H1 (cell line): ENCODE measurements around the gene THADA. TPM values are rescaled to one million over a fixed set of nuclear protein-coding genes. Genes with fewer than 3 reads are reported as not detected.

ENCODE experiments used
- ATF2 ChIP-seq: IDR thresholded peaks from 2 replicates; pipeline ENCODE4 v1.6.1; 2012; ENCODE audit warnings: low read length, inconsistent platforms
- BACH1 ChIP-seq: IDR thresholded peaks from 2 replicates; pipeline ENCODE4 v1.6.1; 2012; ENCODE audit warnings: low read length, improper control_type of control experiment
- EZH2 ChIP-seq: fragments of 200-600 bp; sonication (generic); IDR thresholded peaks from 2 replicates; pipeline ENCODE4 v1.7.1; 2012; ENCODE audit warnings: low read depth, mild to moderate bottlenecking, moderate library complexity, low read length, inconsistent platforms; ENCODE audit not compliant: severe bottlenecking
- GABPA ChIP-seq: IDR thresholded peaks from 2 replicates; pipeline ENCODE4 v1.6.1; 2011; ENCODE audit warnings: mild to moderate bottlenecking, low read length, moderate library complexity, borderline replicate concordance; ENCODE audit not compliant: insufficient read depth
- SIRT6 ChIP-seq: IDR thresholded peaks from one replicate; pipeline ENCODE4 v1.7.1; 2012; ENCODE audit warnings: low read length, inconsistent platforms
- polyA plus RNA-seq, 7 experiments: library from polyadenylated mRNA; depleted of rRNA in 3 of 7; stranded (reverse) in 5 of 7; unstranded in 2 of 7; fragments of >200 nt in 5 of 7; fragments of 200-250 nt in 2 of 7; gene quantifications; 1 replicate in 5 of 7; 2 replicates in 1 of 7; 4 replicates in 1 of 7; pipeline versions ENCODE4 v1.2.1 to v1.2.3, GENCODE V29; 2011 to 2013; ENCODE audit warnings: missing spikeins in 2 of 7, mixed read lengths in 2 of 7
- total RNA-seq: library from RNA; stranded (reverse); fragmentation: NEBNext Ultra II Directional; extraction: Animal tissue kit (Norgen Biotek cat#: 25700); gene quantifications from 2 replicates; pipeline ENCODE4 v1.2.1, GENCODE V29; 2021
- TF ChIP-seq, protein P1 (sequence below): fragments of 300-600 bp; sonication (generic); IDR thresholded peaks from 2 replicates; pipeline ENCODE4 v1.7.1; 2012; ENCODE audit warnings: low read length, moderate library complexity, mild to moderate bottlenecking, inconsistent platforms; ENCODE audit not compliant: insufficient replicate concordance

The THADA gene
- total and polyA plus RNA-seq, 2 of the 8 experiments (the other 6 are each of a cell fraction or from before 2014, with no cell fraction given): 22.4 to 26.8 TPM

DNA sequence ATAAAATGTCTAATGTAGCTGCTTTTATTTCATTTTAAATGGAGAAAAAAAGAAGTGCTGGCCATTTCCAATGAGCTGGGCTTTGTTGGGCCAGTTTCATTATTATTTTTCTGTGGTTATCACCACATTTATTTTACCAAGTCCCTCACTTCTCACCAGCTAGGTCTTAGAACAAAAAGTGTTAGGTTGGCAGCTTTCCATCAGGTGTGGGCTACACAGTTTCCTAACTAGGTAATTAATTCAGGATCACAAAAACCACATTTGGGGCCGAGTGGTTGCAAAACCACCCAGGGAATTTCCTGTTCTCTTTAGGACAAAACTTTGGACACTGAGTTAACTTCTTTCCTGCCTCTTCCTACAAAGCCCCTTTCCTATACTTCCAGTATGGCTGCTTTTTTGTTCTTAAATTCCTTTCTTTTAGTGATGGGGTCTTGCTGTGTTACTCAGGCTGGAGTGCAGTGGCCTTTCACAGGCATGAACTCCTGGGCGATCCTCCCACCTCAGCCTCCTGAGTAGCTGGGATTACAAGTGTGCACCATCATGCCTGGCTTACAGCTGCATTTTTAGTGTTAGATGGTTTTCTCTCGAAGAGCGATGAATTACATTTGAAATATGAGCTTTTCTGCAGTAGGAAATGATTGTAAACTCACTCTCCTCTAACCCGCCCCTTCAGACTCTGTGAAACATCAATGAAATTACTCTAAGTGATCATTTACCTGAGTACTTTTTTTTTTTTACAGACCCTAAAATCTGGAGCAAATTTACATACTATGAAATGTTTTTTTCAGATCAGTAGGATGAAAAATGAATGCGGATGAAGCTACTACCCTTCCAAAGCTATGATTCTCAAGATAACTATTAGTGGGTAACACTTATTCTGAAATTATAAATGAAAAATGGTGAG lies 366.8 kb downstream of the THADA start (continued):
- TF ChIP-seq EZH2: no peak
- TF ChIP-seq ATF2: no peak
- TF ChIP-seq BACH1: no peak
- TF ChIP-seq, protein P1, sequence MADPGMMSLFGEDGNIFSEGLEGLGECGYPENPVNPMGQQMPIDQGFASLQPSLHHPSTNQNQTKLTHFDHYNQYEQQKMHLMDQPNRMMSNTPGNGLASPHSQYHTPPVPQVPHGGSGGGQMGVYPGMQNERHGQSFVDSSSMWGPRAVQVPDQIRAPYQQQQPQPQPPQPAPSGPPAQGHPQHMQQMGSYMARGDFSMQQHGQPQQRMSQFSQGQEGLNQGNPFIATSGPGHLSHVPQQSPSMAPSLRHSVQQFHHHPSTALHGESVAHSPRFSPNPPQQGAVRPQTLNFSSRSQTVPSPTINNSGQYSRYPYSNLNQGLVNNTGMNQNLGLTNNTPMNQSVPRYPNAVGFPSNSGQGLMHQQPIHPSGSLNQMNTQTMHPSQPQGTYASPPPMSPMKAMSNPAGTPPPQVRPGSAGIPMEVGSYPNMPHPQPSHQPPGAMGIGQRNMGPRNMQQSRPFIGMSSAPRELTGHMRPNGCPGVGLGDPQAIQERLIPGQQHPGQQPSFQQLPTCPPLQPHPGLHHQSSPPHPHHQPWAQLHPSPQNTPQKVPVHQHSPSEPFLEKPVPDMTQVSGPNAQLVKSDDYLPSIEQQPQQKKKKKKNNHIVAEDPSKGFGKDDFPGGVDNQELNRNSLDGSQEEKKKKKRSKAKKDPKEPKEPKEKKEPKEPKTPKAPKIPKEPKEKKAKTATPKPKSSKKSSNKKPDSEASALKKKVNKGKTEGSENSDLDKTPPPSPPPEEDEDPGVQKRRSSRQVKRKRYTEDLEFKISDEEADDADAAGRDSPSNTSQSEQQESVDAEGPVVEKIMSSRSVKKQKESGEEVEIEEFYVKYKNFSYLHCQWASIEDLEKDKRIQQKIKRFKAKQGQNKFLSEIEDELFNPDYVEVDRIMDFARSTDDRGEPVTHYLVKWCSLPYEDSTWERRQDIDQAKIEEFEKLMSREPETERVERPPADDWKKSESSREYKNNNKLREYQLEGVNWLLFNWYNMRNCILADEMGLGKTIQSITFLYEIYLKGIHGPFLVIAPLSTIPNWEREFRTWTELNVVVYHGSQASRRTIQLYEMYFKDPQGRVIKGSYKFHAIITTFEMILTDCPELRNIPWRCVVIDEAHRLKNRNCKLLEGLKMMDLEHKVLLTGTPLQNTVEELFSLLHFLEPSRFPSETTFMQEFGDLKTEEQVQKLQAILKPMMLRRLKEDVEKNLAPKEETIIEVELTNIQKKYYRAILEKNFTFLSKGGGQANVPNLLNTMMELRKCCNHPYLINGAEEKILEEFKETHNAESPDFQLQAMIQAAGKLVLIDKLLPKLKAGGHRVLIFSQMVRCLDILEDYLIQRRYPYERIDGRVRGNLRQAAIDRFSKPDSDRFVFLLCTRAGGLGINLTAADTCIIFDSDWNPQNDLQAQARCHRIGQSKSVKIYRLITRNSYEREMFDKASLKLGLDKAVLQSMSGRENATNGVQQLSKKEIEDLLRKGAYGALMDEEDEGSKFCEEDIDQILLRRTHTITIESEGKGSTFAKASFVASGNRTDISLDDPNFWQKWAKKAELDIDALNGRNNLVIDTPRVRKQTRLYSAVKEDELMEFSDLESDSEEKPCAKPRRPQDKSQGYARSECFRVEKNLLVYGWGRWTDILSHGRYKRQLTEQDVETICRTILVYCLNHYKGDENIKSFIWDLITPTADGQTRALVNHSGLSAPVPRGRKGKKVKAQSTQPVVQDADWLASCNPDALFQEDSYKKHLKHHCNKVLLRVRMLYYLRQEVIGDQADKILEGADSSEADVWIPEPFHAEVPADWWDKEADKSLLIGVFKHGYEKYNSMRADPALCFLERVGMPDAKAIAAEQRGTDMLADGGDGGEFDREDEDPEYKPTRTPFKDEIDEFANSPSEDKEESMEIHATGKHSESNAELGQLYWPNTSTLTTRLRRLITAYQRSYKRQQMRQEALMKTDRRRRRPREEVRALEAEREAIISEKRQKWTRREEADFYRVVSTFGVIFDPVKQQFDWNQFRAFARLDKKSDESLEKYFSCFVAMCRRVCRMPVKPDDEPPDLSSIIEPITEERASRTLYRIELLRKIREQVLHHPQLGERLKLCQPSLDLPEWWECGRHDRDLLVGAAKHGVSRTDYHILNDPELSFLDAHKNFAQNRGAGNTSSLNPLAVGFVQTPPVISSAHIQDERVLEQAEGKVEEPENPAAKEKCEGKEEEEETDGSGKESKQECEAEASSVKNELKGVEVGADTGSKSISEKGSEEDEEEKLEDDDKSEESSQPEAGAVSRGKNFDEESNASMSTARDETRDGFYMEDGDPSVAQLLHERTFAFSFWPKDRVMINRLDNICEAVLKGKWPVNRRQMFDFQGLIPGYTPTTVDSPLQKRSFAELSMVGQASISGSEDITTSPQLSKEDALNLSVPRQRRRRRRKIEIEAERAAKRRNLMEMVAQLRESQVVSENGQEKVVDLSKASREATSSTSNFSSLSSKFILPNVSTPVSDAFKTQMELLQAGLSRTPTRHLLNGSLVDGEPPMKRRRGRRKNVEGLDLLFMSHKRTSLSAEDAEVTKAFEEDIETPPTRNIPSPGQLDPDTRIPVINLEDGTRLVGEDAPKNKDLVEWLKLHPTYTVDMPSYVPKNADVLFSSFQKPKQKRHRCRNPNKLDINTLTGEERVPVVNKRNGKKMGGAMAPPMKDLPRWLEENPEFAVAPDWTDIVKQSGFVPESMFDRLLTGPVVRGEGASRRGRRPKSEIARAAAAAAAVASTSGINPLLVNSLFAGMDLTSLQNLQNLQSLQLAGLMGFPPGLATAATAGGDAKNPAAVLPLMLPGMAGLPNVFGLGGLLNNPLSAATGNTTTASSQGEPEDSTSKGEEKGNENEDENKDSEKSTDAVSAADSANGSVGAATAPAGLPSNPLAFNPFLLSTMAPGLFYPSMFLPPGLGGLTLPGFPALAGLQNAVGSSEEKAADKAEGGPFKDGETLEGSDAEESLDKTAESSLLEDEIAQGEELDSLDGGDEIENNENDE: no peak
- no peak for TF ChIP-seq SIRT6
- TF ChIP-seq GABPA: no peak
